ENCODE measurements around the gene RAB40B. TPM values are rescaled to one million over a fixed set of nuclear protein-coding genes. Genes with fewer than 3 reads are reported as not detected.
A peak's percentile ranks its signal among the peaks of the same experiment; 100 is the strongest.

Gene RAB40B
- total and polyA plus RNA-seq, 8 donors = 6.8 to 25.7 (median 19.5) TPM

GRCh38 chr17:82648742-82649331, 49.7 kb downstream of the RAB40B start:
- DNase-seq (peak in 3 of 4 donors; percentile 50 to 87 (median 70)), ATAC-seq (peak; percentile 5)
- no peaks in the 10 kb centered on the region for H3K9me3 ChIP-seq
- no peaks in the 10 kb centered on the region for H3K27me3 ChIP-seq
- peak overlapping the region; percentile 11 to 83 for H3K4me3 ChIP-seq
- no peak for TF ChIP-seq CTCF (IDR thresholded peaks at IDR 0.05)
- peaks cover 0 to 10% of the 10 kb centered on the region in 2 donors for H3K36me3 ChIP-seq
- intact Hi-C loops (cut with DNase I) = no loop called here
- H3K4me1 ChIP-seq = peaks cover 5 to 25% of the 10 kb centered on the region in 2 donors
- H3K27ac ChIP-seq = peak overlapping the region in 1 of 2 donors; percentile 48

DNA sequence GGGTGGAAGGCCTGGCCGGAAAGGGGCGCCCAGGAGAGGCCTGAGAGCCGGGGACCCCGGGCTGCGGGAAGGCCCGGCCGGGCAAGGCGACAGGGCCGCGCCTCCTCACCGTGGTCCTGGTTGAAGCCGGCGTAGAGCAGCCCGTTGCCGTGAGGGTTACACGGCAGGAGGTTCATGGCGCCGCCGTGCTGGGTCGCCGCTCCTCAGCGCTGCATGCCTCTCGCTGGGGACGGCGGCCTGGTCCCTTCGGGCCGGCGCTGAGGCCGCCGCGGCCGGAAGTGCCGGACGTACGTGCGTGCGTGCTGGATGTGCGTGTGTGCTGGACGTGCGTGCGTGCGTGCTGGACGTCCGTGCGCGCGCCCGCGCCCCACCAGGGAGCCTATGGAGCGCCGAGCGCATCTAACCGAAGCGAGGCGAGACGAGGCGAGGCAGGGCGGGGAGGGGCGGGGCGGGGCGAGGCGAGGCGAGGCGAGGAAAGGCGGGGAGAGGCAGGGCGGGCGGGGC, 50.3 kb downstream of the RAB40B start, which contains the start of gene WDR45B:
Gene WDR45B (minus strand): TSS at position 280 of the 504 bp plus-strand sequence. CDS start 104 bp downstream, at position 176.
- ATAC-seq (peak; percentile 97), DNase-seq (peak; percentile 95 to 99 (median 96))
- Histone ChIP-seq H3K4me1 (peaks cover 5 to 25% of the 10 kb centered on the region in 2 donors), H3K4me3 (peak within 1 kb of the TSS; percentile 83 to 100), H3K9me3 (no peaks in the 10 kb centered on the region), H3K27me3 (no peaks in the 10 kb centered on the region), H3K36me3 (peaks cover 0 to 16% of the 10 kb centered on the region in 2 donors), H3K27ac (peak within 1 kb of the TSS; percentile 92 to 95)
- no peak for TF ChIP-seq CTCF (IDR thresholded peaks at IDR 0.05)
- intact Hi-C loops (cut with DNase I) = no loop called here

- Histone ChIP-seq H3K4me1 (peaks cover 5 to 25% of the 10 kb centered on the region in 2 donors), H3K36me3 (peaks cover 0 to 21% of the 10 kb centered on the region in 2 donors), H3K27ac (peak overlapping the region; percentile 92 to 95), H3K27me3 (no peaks in the 10 kb centered on the region), H3K4me3 (peak overlapping the region; percentile 83 to 100), H3K9me3 (no peaks in the 10 kb centered on the region)
- intact Hi-C loops (cut with DNase I) = no loop called here
- no peak for TF ChIP-seq CTCF (IDR thresholded peaks at IDR 0.05)
- DNase-seq (peak in 2 of 4 donors; percentile 41 to 88), ATAC-seq (peak; percentile 29)
These were observed 50.8 kb downstream of the RAB40B start for GRCh38 chr17:82647593-82648164.

DNA sequence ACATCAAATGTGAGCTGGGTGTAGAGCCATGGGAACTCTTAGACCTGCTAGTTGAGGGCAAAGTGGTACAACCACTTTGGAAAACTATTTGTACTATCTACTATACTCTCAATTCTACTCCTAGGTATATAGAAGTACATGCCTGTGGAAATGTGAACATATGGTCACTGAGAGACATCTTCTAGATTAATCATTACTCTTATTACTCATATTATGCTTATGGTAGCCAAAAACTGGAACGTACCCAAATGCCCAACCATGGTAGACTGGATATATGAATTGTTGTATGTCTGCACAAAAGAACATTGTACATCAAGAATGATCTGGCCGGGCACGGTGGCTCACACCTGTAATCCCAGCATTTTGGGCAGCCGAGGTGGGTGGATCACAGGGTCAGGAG, 53.0 kb downstream of the RAB40B start:
- Histone ChIP-seq H3K36me3 (peaks cover 0 to 43% of the 10 kb centered on the region in 2 donors), H3K4me3 (no peak overlapping the region), H3K4me1 (peaks cover 5 to 25% of the 10 kb centered on the region in 2 donors), H3K27me3 (no peaks in the 10 kb centered on the region), H3K9me3 (no peaks in the 10 kb centered on the region), H3K27ac (no peak overlapping the region)
- TF ChIP-seq CTCF (IDR thresholded peaks at IDR 0.05) = no peak
- DNase-seq = no peak
- intact Hi-C loops (cut with DNase I) = no loop called here
- ATAC-seq = no peak

GRCh38 chr17:82644148-82644547, 54.4 kb downstream of the RAB40B start:
- ATAC-seq (no peak), DNase-seq (peak in 1 of 4 donors; percentile 34)
- Histone ChIP-seq H3K27ac (no peak overlapping the region), H3K9me3 (no peaks in the 10 kb centered on the region), H3K36me3 (peaks cover 0 to 56% of the 10 kb centered on the region in 2 donors), H3K27me3 (no peaks in the 10 kb centered on the region), H3K4me1 (peaks cover 5 to 25% of the 10 kb centered on the region in 2 donors), H3K4me3 (no peak overlapping the region)
- intact Hi-C loops (cut with DNase I) = no loop called here
- TF ChIP-seq CTCF (IDR thresholded peaks at IDR 0.05) = no peak
